ENCODE results near the gene FHOD1.

DNA sequence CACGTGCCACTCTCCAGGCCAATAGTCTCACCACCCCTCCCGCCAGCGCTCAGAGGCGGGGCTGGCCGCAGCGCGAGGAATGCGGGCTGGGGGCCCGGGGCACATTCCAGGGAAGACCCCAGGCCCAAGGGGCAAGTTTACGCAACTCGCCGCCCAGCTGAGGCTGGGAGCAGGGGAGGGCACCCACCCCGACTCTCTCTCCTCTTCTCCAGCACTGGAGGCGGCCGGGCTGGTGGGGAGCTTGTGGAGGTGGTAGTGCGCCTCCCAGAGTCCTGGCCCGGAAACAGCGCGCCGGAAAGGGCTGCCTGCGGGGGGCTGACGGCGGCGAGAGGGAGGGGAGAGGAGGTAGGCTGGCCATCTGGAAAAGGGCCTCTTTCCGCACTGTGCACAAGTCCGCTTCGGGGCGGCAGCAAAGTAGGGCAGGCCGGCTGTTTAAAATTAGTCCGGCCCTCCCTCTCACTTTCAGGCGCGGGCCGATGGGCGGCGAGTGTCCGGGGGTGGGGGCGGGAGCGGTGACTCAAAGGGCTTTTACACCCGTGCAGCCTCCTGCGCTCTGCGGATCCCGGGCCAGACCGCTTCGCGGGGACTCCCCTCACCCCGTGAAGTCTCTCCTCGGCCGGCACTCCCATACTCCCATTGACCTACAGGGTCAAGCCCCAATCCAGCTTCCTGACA lies 1.1 kb downstream of the FHOD1 start:
- TF ChIP-seq, protein P1, sequence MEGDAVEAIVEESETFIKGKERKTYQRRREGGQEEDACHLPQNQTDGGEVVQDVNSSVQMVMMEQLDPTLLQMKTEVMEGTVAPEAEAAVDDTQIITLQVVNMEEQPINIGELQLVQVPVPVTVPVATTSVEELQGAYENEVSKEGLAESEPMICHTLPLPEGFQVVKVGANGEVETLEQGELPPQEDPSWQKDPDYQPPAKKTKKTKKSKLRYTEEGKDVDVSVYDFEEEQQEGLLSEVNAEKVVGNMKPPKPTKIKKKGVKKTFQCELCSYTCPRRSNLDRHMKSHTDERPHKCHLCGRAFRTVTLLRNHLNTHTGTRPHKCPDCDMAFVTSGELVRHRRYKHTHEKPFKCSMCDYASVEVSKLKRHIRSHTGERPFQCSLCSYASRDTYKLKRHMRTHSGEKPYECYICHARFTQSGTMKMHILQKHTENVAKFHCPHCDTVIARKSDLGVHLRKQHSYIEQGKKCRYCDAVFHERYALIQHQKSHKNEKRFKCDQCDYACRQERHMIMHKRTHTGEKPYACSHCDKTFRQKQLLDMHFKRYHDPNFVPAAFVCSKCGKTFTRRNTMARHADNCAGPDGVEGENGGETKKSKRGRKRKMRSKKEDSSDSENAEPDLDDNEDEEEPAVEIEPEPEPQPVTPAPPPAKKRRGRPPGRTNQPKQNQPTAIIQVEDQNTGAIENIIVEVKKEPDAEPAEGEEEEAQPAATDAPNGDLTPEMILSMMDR (IDR thresholded peaks at IDR 0.05): no peak
- TF ChIP-seq EZH2 (IDR thresholded peaks at IDR 0.05; ENCODE audit: borderline replicate concordance, insufficient read depth, low read depth, low read length, poor library complexity, severe bottlenecking): no peak

All from B cell (primary cell).